Gastrocnemius medialis (tissue), 4 donors: ENCODE measurements around the gene AGK. TPM values are rescaled to one million over a fixed set of nuclear protein-coding genes. Genes with fewer than 3 reads are reported as not detected.
"Not testable (repeated sequence)": the region's sequence is repeated elsewhere in the genome, so short reads cannot be mapped to it uniquely, and the experiment has no call there.

ENCODE experiments used
- ATAC-seq, 2 donors: fragments of 150-250 bp; one replicate each; pipeline ENCODE4 v1.9.1; 2016
- DNase-seq, 2 donors: peaks; one replicate each; pipeline ENCODE4 v3.0.0-alpha.2; 2019
- H3K27ac ChIP-seq, 4 donors: fragments of 200-600 bp; sonication (generic); 1 replicate in 1 of 4; 2 replicates in 3 of 4; pipeline ENCODE4 v1.5.1; 2016 to 2018; ENCODE audit warnings: mild to moderate bottlenecking in 2 of 4, moderate library complexity in 1 of 4
- H3K27me3 ChIP-seq, 3 donors: fragments of 200-600 bp; sonication (generic) in 2 of 3; 1 replicate in 1 of 3; 2 replicates in 2 of 3; pipeline versions ENCODE4 v1.5.1 to v1.6.0; 2016 to 2019; ENCODE audit warnings: mild to moderate bottlenecking in 1 of 3, moderate library complexity in 1 of 3
- H3K36me3 ChIP-seq, 2 donors: fragments of 200-600 bp; sonication (generic) in 1 of 2; one replicate each; pipeline ENCODE4 v1.5.1; 2017 to 2018
- H3K4me1 ChIP-seq, 2 donors: fragments of 200-600 bp; sonication (generic) in 1 of 2; one replicate each; pipeline ENCODE4 v1.5.1; 2016 to 2017; ENCODE audit warnings: mild to moderate bottlenecking in 2 of 2
- H3K4me3 ChIP-seq, 4 donors: fragments of 200-600 bp; sonication (generic) in 3 of 4; 1 replicate in 1 of 4; 2 replicates in 3 of 4; pipeline ENCODE4 v1.5.1; 2016 to 2019; ENCODE audit warnings: mild to moderate bottlenecking in 2 of 4
- H3K9me3 ChIP-seq, 3 donors: fragments of 200-600 bp; sonication (generic) in 2 of 3; 1 replicate in 1 of 3; 2 replicates in 2 of 3; pipeline ENCODE4 v1.5.1; 2016 to 2019
- CTCF ChIP-seq, 5 experiments: fragments of 450-650 bp in 3 of 5; fragments of 200-600 bp in 2 of 5; sonication (generic) in 2 of 5; IDR thresholded peaks in 4 of 5; conservative IDR thresholded peaks in 1 of 5; 1 replicate in 4 of 5; 2 replicates in 1 of 5; pipeline ENCODE4 v1.5.1; 2016 to 2019; ENCODE audit warnings: antibody characterized with exemption in 5 of 5, mild to moderate bottlenecking in 3 of 5, moderate library complexity in 3 of 5
- POLR2A ChIP-seq, 2 donors: fragments of 450-650 bp; IDR thresholded peaks; one replicate each; pipeline ENCODE4 v1.6.1; 2017; ENCODE audit warnings: antibody characterized with exemption in 2 of 2, mild to moderate bottlenecking in 2 of 2, moderate library complexity in 2 of 2
- in situ Hi-C, 4 donors: fragments of 200-750 bp; cut with MboI; loops; one replicate each; pipeline versions ENCODE4 v1.15.0 to v1.8.0; 2017; ENCODE audit warnings: low sequenced_read_pairs in 4 of 4
- intact Hi-C: fragments of 100-400 bp; cut with DNase I; formaldehyde crosslinking; loops from one replicate; pipeline ENCODE4 v1.15.1; 2023; ENCODE audit warnings: low total_unique reads
- total RNA-seq, 4 donors: library from RNA; depleted of rRNA; stranded (reverse); fragments of >200 nt; gene quantifications; one replicate each; pipeline versions ENCODE4 v1.1.0 to v1.2.3, GENCODE V29; 2016

AGK gene
- total RNA-seq, 4 donors from 2014 or later: 6.5 to 17.1 (median 11.5) TPM

- in situ Hi-C loops (no loop called here), intact Hi-C loops (no loop called here)
- DNase-seq (no peak), ATAC-seq (no peak)
- H3K36me3 ChIP-seq: no peaks in the 10 kb centered on the region
- no peak for TF ChIP-seq POLR2A (IDR thresholded peaks at IDR 0.05)
- TF ChIP-seq CTCF (IDR thresholded peaks at IDR 0.05 in 4 of 5, conservative IDR thresholded peaks at IDR 0.05 in 1 of 5): no peak
- H3K4me3 ChIP-seq: no peak overlapping the region
- no peak overlapping the region for H3K27ac ChIP-seq
- H3K4me1 ChIP-seq: peaks cover 24 to 25% of the 10 kb centered on the region in 2 donors
- H3K27me3 ChIP-seq: no peaks in the 10 kb centered on the region
- no peaks in the 10 kb centered on the region for H3K9me3 ChIP-seq
Observed at GRCh38 chr7:141575654-141576448, 24.6 kb downstream of the AGK start.

- Histone ChIP-seq H3K4me1 (peaks cover 24 to 25% of the 10 kb centered on the region in 2 donors), H3K4me3 (no peak overlapping the region), H3K36me3 (no peaks in the 10 kb centered on the region), H3K27me3 (no peaks in the 10 kb centered on the region), H3K9me3 (no peaks in the 10 kb centered on the region), H3K27ac (no peak overlapping the region)
- in situ Hi-C loops (no loop called here), intact Hi-C loops (no loop called here)
- DNase-seq: no peak
- ATAC-seq: no peak
- TF ChIP-seq POLR2A (IDR thresholded peaks at IDR 0.05) (no peak), CTCF (IDR thresholded peaks at IDR 0.05 in 4 of 5, conservative IDR thresholded peaks at IDR 0.05 in 1 of 5) (no peak)
Observed at GRCh38 chr7:141577043-141577839, 26.0 kb downstream of the AGK start.

- DNase-seq, H3K4me1 ChIP-seq, H3K4me3 ChIP-seq, in situ Hi-C loops, H3K27me3 ChIP-seq, intact Hi-C loops, H3K9me3 ChIP-seq, ATAC-seq, H3K36me3 ChIP-seq, H3K27ac ChIP-seq: not testable (repeated sequence)
Observed at GRCh38 chr7:141579953-141580352, 28.7 kb downstream of the AGK start.

- ATAC-seq, intact Hi-C loops, H3K27ac ChIP-seq, H3K4me3 ChIP-seq, H3K9me3 ChIP-seq, H3K27me3 ChIP-seq, H3K36me3 ChIP-seq, in situ Hi-C loops, H3K4me1 ChIP-seq, DNase-seq: not testable (repeated sequence)
Observed at GRCh38 chr7:141582063-141582462, 30.9 kb downstream of the AGK start.

- DNase-seq (no peak), ATAC-seq (no peak)
- no peaks in the 10 kb centered on the region for H3K4me1 ChIP-seq
- TF ChIP-seq POLR2A (IDR thresholded peaks at IDR 0.05) (no peak), CTCF (IDR thresholded peaks at IDR 0.05 in 4 of 5, conservative IDR thresholded peaks at IDR 0.05 in 1 of 5) (no peak)
- no peaks in the 10 kb centered on the region for H3K27me3 ChIP-seq
- H3K9me3 ChIP-seq: no peaks in the 10 kb centered on the region
- no peak overlapping the region for H3K27ac ChIP-seq
- in situ Hi-C loops: no loop called here
- intact Hi-C loops: no loop called here
- no peak overlapping the region for H3K4me3 ChIP-seq
- no peaks in the 10 kb centered on the region for H3K36me3 ChIP-seq
Observed at GRCh38 chr7:141584935-141585334, 33.7 kb downstream of the AGK start.
